Measurements from ENCODE around the gene MDP1.

The MDP1 gene

DNA sequence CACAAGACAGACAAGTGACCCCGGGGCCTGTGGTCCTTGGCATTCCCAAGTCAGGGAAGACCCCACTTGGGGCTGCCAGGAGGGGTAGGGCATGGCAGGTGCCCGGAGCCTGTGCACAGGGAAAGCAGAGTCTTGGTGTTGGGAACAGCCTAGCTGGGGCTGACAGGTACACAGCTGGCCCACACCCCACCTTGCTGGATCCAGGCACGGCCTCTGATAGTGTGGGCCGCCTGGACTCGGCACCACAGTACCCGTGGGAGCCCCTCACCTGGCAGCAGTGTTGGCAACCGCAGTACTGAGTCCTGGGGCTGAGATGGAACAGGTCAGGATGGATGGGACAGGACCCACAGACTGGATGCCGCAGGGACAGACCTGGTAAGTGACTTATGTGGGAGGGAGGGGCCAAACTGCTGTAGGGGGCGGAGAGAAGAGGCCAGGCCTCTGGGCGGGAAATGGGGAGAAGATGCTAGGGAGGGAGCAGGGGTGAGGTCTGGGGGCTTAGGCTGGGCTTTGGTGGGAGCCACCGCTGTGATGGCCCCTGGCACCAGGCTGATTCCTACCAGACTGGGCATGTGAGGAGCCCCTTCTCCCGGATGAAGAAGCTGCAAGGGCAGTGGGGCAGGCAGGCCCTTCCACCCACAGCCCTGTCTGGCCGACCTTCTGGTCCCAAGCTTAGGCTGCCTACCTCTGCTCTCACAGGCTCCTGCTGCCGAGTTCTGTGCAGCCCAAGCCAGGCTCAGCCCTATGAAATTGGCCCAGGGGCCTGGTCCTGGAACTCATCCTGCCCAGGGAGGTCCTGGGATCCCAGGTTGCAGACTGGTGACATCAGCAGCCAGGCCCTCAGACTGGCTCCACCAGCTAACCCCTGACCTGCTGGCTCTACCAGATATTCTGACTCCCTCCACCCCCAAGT is 47.2 kb upstream of the MDP1 start, which contains the start of gene TGM1:
TSS of gene TGM1 (minus strand) at position 357 of the 913 bp plus-strand sequence. CDS start 825 bp downstream, outside the sequence.
- H3K4me2 ChIP-seq (ENCODE audit: low read length), result no peak within 1 kb of the TSS
- H3K4me1 ChIP-seq (ENCODE audit: insufficient read depth, low read length, severe bottlenecking), result no peaks in the 10 kb centered on the region
- H3K9me3 ChIP-seq (ENCODE audit: low read length), result no peaks in the 10 kb centered on the region
- no peaks in the 10 kb centered on the region for H3K79me2 ChIP-seq (ENCODE audit: insufficient read depth, low read length)
- TF ChIP-seq, protein P1, sequence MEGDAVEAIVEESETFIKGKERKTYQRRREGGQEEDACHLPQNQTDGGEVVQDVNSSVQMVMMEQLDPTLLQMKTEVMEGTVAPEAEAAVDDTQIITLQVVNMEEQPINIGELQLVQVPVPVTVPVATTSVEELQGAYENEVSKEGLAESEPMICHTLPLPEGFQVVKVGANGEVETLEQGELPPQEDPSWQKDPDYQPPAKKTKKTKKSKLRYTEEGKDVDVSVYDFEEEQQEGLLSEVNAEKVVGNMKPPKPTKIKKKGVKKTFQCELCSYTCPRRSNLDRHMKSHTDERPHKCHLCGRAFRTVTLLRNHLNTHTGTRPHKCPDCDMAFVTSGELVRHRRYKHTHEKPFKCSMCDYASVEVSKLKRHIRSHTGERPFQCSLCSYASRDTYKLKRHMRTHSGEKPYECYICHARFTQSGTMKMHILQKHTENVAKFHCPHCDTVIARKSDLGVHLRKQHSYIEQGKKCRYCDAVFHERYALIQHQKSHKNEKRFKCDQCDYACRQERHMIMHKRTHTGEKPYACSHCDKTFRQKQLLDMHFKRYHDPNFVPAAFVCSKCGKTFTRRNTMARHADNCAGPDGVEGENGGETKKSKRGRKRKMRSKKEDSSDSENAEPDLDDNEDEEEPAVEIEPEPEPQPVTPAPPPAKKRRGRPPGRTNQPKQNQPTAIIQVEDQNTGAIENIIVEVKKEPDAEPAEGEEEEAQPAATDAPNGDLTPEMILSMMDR (IDR thresholded peaks at IDR 0.05; ENCODE audit: low read length), result no peak
- TF ChIP-seq EZH2 (IDR thresholded peaks at IDR 0.05; ENCODE audit: borderline replicate concordance, low read length), result no peak
- H3F3A ChIP-seq (ENCODE audit: insufficient read depth, low read length), result no peaks in the 10 kb centered on the region
- H3K9me2 ChIP-seq (ENCODE audit: low read depth, low read length), result no peaks in the 10 kb centered on the region
- 0 out of 2 replicates have a peak, but pooled peaks cover 3% of the 10 kb centered on the region for H3K36me3 ChIP-seq (ENCODE audit: insufficient read depth, low read length)
- H3K27me3 ChIP-seq (ENCODE audit: insufficient read depth, low read length), result no peaks in the 10 kb centered on the region
- no peaks in the 10 kb centered on the region for H4K20me1 ChIP-seq (ENCODE audit: insufficient read depth, low read length)
- H3K9ac ChIP-seq (ENCODE audit: low read length), result no peak within 1 kb of the TSS
- H3K4me3 ChIP-seq (ENCODE audit: low read depth, low read length, poor library complexity, severe bottlenecking), result no peak within 1 kb of the TSS
- H3K27ac ChIP-seq (ENCODE audit: low read depth, low read length, poor library complexity, severe bottlenecking), result no peak within 1 kb of the TSS
- H2AFZ ChIP-seq (ENCODE audit: low read length), result no peak within 1 kb of the TSS

DNA sequence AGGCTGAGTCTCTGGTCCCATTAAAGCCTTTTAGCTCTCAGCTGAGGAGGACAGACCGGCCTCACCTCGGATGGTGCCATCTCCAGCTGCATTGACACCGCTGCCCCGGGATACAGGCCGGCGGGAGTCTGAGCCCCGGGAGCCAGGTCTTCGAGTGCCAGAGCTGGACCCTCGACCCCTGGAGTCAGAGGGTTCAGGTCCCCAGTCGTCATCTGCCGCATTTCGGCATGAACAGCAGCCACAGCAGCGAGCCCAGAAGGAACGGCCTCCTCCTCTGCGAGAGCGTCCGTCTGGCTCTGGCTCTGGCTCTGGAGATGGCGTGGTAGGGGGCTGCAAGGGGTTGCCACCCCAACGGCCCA is 46.1 kb upstream of the MDP1 start:
- Histone ChIP-seq H3K27me3 (ENCODE audit: insufficient read depth, low read length) (no peaks in the 10 kb centered on the region), H3K9ac (ENCODE audit: low read length) (no peak overlapping the region), H3K79me2 (ENCODE audit: insufficient read depth, low read length) (no peaks in the 10 kb centered on the region), H2AFZ (ENCODE audit: low read length) (no peak overlapping the region), H3K4me3 (ENCODE audit: low read depth, low read length, poor library complexity, severe bottlenecking) (no peak overlapping the region), H3K9me3 (ENCODE audit: low read length) (no peaks in the 10 kb centered on the region), H3K4me1 (ENCODE audit: insufficient read depth, low read length, severe bottlenecking) (no peaks in the 10 kb centered on the region), H3F3A (ENCODE audit: insufficient read depth, low read length) (no peaks in the 10 kb centered on the region), H4K20me1 (ENCODE audit: insufficient read depth, low read length) (no peaks in the 10 kb centered on the region), H3K27ac (ENCODE audit: low read depth, low read length, poor library complexity, severe bottlenecking) (no peak overlapping the region), H3K9me2 (ENCODE audit: low read depth, low read length) (no peaks in the 10 kb centered on the region), H3K36me3 (ENCODE audit: insufficient read depth, low read length) (0 out of 2 replicates have a peak, but pooled peaks cover 3% of the 10 kb centered on the region), H3K4me2 (ENCODE audit: low read length) (no peak overlapping the region)
- no peak for TF ChIP-seq EZH2 (IDR thresholded peaks at IDR 0.05; ENCODE audit: borderline replicate concordance, low read length)
- TF ChIP-seq, protein P1 (IDR thresholded peaks at IDR 0.05; ENCODE audit: low read length), result no peak

DNA sequence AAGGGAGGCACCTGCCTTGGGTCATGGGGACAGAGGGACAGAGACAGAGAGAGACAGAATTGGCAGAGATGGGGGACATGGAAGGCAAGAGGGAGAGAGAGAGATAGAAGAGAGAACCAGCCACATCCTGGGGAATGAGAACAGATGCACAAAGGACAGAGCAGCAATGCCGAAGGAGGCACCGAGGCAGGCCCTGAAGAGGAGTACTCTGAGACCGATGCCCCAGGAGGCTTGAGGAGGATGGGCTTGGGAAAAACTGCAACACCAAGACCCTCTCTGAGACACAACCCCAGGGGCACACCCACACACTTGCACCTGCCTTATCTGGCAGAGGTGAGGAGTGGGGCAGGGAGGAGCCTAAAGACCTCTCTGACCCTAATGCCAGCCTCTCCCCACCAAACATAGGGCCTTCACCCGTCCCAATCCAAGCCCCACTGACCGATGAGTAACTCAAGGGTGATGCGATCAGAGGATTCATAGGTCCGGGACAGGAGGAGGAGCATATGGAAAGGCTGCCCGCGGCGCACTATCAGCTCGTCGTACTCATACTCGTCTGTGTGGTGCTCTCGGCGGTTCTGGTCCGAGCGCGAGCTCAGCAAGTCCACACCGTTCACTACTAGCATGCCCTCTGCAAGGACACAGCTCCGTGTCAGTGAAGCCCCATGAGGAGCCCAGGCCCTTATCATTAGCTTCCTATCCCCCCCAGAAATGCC is 45.5 kb upstream of the MDP1 start:
- Histone ChIP-seq H3F3A (ENCODE audit: insufficient read depth, low read length) (no peaks in the 10 kb centered on the region), H3K36me3 (ENCODE audit: insufficient read depth, low read length) (no peaks in the 10 kb centered on the region), H3K79me2 (ENCODE audit: insufficient read depth, low read length) (no peaks in the 10 kb centered on the region), H3K9me2 (ENCODE audit: low read depth, low read length) (no peaks in the 10 kb centered on the region), H3K27ac (ENCODE audit: low read depth, low read length, poor library complexity, severe bottlenecking) (no peak overlapping the region), H3K4me1 (ENCODE audit: insufficient read depth, low read length, severe bottlenecking) (no peaks in the 10 kb centered on the region), H3K4me2 (ENCODE audit: low read length) (no peak overlapping the region), H3K9ac (ENCODE audit: low read length) (no peak overlapping the region), H3K4me3 (ENCODE audit: low read depth, low read length, poor library complexity, severe bottlenecking) (no peak overlapping the region), H4K20me1 (ENCODE audit: insufficient read depth, low read length) (no peaks in the 10 kb centered on the region), H2AFZ (ENCODE audit: low read length) (no peak overlapping the region), H3K27me3 (ENCODE audit: insufficient read depth, low read length) (no peaks in the 10 kb centered on the region), H3K9me3 (ENCODE audit: low read length) (no peaks in the 10 kb centered on the region)
- TF ChIP-seq, protein P1 (IDR thresholded peaks at IDR 0.05; ENCODE audit: low read length), result no peak
- TF ChIP-seq EZH2 (IDR thresholded peaks at IDR 0.05; ENCODE audit: borderline replicate concordance, low read length), result no peak
